ENCODE data around the gene NRG2.

Gene NRG2

DNA sequence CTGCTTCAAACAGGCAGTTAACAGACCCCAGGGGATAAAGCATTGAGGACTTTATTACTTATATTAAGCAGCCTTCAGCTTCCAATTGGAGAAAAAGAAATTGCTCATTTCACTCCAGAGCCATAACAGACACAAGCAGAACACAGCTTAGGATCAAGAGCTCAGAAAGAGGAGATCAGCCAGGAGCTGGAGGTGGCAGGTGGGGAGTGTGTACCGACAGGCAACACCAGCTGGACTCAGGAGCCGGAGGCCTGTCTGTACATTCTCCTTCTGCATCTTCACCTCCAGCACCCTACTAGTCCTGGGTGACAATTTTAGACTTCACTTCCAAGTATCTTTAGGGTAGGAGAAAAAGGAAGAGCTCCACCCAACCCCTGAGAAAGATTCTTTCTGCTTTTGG lies 35.8 kb downstream of the NRG2 start:
- DNase-seq (ENCODE audit: low spot score) = no peak

DNA sequence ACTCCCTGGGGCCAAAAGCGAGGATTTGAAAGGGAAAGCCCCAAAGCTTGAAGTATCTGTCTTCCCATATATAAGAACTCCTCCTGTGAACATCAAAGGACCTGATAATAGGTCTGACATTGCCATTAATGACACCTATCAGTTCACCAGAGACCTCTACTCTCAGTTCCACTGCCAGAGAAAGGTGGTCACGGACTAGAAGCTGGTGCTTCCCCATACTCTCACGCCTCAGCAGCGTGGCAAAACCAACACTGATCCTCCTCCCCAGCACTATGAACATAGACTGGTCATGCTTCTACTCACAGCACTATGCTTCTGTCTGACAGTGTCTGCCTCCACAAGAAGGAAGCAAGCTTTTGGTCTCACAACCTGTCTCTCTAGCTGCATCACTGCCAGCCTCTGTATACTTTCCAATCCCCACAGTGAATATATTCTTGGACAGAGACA lies 37.9 kb downstream of the NRG2 start:
- DNase-seq (ENCODE audit: low spot score) = no peak

DNA sequence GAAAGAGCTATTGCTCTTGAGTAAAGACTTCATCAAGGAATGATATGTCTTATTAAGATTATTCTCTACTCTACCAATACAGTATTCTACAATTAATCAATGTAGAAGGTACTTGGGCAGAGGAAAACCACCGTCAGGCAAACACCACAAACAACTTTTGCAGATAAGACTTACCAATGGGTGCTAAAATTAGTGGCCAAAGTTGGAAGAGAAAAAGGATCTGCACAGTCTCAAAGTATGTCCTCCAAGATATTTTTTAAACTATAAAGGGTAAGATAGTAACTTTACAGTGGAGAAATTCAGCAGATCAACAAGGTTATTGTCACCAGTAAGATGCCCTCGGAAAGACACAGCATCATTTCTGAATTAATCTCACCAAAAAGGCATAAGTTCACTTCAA lies 38.9 kb downstream of the NRG2 start:
- no peak for DNase-seq (ENCODE audit: low spot score)

DNA sequence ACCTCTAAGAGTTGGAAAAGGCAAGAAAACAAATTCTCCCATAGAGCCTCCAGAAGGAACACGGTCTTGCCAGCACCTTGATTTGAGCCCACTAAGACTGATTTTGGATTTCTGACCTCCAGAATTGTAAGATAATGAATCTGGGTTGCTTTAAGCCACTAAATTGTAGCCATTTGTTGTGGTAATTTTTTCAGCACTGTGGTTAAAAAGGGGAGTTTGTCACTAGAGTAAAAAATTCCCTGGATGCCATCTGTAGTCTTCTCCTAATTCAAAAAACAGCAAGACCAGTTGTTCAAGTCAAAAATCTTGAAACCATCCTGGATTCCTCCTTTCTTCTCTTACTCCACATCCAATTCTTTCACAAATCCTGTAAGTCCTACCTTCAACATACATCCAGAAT lies 39.6 kb downstream of the NRG2 start:
- DNase-seq (ENCODE audit: low spot score) = no peak

DNA sequence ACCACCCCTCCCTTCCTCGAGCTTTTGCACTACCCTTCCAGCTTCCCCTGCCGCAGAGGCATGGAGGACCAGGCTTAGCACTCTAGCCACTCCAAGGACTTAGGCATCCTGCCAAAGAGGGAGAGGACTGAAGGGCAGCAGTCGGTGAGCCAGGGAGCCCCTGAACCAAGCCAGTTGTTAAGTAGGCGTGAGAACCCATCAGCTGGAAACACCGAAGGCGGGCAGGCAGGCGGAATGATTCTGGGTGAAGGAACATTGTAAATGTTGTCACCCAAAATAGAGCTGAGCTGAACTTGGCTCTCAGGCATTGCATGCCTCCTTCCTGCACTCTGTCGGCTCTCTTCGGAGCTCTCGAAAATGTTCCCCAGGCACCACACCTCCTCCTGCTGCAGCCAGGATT lies 42.8 kb downstream of the NRG2 start:
- no peak for DNase-seq (ENCODE audit: low spot score)

DNA sequence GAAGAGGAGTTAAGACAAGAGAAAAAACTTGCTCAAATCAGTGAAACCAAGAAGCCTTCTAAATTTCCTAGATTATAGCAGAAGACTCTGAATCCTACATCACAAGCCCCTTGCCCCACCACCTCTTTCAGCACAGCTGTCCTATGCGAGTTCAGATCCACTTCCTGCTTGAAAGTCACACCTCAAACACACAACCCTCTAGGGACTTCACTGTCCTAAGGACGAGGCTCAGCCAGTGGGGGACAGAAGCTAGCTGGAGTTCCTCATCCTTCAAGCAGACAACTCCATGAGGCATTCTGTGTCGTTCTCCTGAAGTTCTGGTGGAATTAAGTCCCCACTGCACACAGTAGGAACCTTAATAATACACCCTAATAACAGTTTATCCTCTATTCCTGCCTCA lies 44.3 kb downstream of the NRG2 start:
- DNase-seq (ENCODE audit: low spot score) = no peak

DNA sequence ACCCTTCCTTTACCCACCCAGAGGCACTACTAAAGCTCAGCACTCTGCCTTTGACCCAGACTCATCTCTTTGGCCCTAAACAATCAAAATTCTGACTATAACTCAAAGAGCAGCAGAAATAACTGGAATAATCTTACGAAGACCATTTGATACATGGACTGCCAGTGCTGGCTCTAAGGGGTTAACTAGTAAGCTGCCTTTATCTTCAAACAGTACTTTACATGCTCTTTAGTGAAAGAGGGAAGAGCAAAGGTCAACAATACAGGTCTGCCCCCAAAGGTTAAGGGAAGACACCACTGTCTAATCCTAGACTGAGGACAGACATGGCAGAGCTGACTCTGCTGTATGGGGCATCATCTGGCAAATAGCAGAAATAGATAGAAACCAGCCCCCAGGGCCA lies 45.8 kb downstream of the NRG2 start:
- DNase-seq (ENCODE audit: low spot score) = no peak

DNA sequence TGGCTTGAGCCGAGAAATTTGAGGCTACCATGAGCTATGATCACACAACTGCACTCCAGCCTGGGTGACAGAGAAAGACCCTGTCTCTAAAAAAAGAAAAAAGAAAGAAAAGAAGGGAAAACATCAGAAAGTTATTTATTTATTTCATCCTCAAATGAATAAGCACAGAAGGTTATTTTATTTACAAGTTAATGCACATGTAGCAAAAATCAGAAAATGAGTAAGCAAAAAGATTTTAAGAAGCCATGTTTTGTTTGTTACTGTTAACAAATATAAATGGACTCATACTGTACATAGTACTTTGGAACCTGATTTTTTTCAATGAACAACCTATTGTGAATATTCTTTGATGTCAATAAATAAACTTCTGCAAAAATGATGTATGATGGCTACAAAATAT lies 47.2 kb downstream of the NRG2 start:
- DNase-seq (ENCODE audit: low spot score) = no peak

DNA sequence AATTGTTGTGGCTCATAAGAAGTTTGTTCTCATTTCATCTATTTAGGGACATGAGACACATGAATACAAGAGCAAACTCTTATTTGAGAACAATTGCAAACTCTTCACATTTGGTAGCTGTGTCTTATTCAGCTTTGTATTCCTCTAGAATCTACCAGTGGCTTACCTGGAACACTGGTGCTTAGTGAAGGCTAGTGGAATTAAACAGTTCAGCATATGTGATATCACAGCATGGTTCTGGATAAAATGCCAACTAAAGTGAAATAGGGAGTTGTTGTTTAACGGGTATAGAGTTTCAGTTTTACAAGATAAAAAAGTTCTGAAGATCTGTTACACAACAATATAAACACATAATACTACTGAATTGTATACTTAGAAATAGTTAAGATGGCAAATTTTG lies 48.9 kb downstream of the NRG2 start:
- DNase-seq (ENCODE audit: low spot score) = no peak

DNA sequence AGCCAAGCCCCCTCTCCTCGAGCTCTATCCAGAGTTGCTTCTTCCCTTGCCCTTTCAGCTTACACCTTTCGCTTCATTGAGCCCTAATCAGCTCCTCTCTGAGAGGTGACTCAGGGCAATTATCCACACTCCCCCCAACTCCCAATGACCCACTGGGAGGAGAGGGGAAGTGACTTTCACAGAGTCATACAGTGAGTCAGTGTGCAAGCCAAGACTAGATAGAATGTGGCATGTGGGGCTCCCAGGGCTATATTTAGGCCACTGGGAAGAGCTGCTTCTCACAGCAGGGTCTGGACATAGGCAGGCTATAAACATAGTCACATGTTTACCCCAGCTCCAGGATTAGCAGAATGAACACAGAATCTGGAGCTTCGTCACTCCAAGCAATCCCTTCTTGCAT lies 57.4 kb downstream of the NRG2 start:
- DNase-seq (ENCODE audit: low spot score) = peak; percentile 80

DNA sequence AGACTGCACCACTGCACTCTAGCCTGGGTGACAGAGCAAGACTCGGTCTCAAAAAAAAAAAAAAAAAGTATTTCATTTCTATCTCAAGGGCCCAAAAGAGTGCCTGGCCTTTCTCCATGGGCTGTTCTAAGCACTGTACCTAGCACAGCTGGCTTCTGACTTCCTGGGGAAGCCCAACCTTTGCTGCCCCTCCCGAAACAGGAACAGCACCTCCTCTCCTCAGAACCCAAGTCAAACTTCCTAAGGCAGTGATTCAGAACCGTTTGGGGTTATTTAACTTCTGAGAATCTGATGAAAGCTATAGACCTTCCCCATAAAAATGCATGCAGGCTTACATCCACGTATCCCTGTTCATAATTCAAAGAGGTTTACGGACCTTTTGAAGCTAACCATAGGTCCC lies 57.8 kb downstream of the NRG2 start:
- no peak for DNase-seq (ENCODE audit: low spot score)

DNA sequence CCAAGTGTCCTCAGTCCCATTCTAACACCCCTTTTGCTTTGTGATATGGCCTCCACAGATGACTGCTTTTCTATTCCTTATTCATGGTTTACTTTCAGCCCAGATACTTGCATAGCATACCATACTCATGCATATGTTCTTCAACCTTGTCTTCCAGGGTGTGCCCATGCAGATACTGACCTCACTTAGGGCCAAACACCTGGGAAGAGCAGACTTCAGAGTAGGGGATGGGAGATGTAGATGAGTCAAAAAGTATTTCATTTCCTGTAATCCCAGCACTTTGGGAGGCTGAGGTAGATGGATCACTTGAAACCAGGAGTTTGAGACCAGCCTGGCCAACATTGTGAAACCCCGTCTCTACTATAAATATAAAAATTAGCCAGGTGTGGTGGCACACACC lies 58.3 kb downstream of the NRG2 start:
- no peak for DNase-seq (ENCODE audit: low spot score)

DNA sequence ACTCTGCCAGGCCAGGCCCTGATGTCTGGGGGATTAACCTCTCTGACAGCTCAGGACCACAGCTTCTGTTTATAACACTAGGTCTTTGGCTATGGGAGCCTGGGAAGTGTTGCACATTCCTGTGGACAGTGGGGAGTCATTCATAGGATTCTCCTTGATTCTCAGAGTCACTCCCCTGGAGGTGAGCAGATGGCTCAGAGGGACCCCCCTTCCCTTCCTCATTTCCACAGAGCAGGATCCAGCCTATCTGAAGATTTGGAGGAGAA lies 60.2 kb downstream of the NRG2 start:
- DNase-seq (ENCODE audit: low spot score) = no peak

DNA sequence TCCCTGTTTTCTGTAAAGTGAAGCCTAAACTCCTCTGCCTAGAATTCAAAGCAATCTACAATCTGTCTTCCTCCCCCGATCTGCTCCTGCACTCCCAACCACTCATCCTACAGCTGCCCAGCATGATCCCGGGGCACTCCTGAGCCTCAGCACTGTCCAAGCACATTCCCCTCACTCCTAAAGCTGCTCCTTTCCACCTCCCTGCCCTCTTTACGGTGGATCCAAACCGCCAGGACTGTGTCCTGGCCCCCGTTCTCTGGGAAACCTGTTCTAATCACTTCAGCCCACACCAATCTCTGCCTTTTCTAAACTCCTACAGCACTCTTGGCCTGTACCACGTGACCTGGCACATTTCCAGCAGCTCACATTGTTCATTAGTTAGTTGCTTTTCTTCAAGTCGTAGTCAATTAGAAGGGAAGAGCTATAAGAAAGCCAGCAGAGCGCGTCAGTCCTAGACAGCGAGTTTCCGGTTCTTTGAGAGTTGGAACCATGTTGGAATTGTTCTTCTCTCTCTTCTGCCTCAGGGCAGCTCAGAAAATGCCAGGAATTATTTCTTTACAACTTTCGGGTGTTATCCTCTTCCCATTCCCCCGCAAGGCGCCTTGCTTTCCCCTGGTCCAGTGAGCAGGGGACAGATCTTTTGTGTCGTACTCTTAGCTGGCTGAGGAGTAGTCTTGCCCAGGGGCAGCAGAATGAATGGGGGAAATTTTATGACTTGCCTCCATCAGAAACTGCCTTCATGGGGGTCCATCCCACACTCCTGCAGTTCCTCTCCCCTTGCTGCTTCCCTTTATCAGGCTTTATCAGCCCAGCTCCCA lies 60.7 kb downstream of the NRG2 start:
- DNase-seq (ENCODE audit: low spot score) = no peak

DNA sequence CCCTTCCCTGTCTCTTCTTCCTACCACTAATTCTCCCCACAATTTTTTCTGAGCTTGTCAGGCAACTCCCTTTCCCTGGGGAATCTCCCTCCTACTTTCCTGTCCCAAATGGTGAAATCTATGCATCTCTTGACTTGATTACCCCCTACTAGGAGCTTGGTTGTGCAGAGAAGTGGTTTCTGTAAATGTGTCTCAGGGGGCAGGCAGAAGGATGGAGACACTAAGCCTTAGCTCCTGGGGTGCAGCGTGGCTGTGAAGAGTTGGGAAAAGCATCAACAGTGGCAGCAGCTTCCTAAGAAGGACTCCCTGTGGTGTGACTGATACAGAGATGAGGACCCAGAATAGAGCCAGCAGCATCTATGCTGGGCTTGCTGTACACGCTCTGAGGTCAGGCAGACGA lies 62.3 kb downstream of the NRG2 start:
- no peak for DNase-seq (ENCODE audit: low spot score)

DNA sequence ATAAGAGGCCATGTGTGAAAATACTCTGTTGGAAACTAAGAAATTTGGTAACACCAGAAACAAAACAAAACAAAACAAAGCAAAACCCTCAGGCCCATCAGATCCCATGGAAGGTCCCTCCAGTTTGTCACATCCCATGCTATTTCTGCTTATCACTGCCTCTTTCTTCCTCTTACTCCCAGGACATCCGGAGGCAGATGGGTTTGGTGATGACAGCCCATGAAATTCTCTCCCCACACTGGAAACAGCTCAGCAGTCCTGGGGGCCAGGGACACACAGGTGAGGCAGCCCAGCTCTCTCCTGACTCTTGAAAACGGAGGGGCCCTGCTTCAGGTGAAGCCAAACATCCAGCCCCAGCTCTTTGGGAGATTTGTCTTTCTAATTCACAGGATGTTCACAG lies 63.2 kb downstream of the NRG2 start:
- DNase-seq (ENCODE audit: low spot score) = no peak

DNA sequence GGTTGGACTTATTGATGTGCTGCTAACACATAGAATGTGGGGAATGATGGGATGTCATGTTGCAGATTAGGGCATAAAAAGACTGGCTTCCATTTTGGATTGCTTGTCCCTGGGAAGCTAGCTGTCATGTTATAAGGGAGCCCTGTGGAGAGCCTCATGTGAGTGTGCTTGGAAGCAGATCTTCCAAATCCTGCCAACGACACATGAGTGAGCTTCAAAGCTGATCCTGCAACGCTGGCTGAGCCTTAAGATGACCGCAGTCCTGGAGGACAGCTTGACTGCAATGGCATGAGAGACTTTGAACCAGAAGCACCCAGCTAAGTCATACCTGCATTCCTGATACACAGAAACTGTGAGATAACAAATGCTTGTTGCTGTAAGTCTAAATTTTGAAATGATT lies 63.6 kb downstream of the NRG2 start:
- DNase-seq (ENCODE audit: low spot score) = no peak

DNA sequence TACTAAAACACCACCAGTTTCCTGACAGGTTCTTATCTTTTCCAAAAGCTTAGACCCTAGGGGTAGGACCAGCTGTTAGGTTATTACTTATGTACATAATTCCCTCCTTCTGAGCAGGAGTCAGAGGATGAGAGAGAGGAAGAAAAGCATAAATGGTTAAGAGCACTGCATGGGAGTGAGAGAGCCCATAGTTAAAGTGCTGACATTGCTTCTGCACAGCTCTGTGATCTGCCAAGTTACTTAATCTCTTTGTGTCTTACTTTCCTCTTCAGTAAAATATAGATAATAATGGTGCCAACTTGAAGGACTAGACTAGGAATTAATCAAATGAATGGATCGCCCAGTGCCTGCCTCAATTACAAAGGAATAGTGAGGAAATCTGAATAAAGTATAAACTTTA lies 66.4 kb downstream of the NRG2 start:
- no peak for DNase-seq (ENCODE audit: low spot score)

DNA sequence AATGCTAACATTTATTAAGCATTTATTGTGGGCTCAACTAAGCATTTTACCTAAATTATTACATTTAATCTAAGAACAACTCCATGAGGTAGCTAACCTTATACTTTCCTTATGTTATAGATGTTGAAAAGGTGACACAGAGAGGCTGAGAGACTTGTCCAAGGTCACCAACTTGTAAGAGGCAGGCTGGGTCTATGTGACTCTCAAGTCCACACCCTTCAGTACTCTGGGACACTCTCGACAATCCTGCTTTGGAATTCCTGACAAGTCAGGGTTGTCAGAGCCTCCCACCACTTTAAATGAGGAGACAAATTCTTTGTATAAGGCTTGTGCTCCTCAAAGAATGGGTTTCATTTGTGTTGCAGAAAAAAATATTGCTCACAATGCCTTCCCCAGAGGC lies 67.2 kb downstream of the NRG2 start:
- DNase-seq (ENCODE audit: low spot score) = no peak

DNA sequence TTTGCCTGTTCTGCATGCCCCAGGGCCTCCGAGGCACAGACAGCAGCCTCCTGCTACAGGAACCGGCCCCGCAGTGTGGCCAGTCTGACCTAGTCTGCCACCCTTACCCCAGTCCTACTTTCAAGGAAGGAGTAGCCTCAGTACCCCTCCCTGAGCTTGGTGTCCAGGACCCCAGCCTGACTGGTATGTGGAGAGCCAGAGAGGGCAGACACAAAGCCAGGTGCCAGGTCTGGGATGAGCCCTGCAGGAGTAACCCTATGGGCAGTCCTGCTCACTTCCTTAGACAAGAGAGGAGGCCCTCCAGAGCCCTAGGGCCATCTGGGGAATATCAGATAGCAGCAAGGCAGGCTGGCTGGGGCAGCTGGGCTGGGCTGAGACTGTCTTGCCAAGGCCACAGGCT lies 67.8 kb downstream of the NRG2 start:
- DNase-seq (ENCODE audit: low spot score) = no peak

DNA sequence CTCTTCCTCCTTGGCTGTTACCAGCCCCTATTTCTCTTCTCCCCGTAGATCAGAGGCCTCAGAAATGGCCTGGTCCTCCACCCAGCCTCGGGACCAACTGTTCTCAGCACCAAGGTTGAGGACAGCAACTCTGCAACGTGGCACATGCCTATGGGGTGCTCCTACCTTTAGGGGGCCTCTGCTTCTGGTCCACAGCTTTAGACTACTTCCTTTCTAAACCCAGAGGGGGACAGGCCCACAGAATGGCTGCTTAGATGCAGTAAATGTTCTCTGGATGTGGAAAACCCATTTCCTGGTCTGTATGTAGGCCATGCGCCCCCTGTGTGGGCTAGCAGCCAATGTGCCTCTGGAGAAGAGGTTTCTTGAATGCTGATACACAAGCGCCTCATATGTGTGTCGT lies 68.4 kb downstream of the NRG2 start:
- DNase-seq (ENCODE audit: low spot score) = no peak

DNA sequence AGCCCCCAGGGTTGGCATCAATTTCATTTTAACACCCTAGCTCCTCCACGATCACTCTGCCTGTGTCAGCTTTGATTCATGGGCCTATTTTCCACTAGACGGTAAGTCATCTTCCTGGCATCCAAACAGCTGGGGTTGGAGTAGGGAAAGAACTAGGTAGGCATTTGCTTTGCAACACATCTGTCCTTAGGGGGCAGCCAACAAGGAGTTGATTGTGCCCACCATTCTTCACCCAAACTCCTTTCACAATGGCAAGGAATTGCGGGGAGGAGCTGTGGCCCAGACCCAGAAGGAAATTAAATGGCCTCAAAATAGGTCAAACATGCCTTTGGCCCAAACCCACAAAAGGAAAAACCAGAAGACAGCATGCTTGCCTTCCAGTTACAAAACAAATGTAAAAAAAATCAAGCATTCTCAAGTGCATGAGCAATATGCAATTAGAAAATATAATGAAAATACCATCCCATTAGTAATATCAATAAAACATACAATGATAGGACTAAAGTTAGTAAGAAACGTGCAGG lies 71.8 kb downstream of the NRG2 start:
- DNase-seq (ENCODE audit: low spot score) = no peak

DNA sequence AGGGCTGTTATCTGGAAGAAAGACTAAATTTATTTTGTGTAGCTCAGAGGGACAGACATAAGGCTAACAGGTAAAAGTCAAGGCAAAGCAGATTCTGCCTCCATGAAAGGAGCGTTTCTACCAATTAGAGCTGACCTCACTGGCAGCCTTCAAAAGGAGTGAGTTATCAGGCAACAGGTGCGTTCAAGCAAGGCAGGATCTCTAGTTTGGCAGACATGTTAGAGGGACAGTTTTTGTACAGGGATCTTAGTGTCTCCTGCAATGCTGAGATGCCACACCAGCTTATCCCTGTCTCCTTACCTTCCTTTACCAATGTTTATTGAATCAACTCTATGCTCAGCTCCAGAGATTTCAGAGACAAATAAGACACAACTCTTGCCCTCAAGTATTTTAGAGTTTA lies 73.8 kb downstream of the NRG2 start:
- DNase-seq (ENCODE audit: low spot score) = no peak

DNA sequence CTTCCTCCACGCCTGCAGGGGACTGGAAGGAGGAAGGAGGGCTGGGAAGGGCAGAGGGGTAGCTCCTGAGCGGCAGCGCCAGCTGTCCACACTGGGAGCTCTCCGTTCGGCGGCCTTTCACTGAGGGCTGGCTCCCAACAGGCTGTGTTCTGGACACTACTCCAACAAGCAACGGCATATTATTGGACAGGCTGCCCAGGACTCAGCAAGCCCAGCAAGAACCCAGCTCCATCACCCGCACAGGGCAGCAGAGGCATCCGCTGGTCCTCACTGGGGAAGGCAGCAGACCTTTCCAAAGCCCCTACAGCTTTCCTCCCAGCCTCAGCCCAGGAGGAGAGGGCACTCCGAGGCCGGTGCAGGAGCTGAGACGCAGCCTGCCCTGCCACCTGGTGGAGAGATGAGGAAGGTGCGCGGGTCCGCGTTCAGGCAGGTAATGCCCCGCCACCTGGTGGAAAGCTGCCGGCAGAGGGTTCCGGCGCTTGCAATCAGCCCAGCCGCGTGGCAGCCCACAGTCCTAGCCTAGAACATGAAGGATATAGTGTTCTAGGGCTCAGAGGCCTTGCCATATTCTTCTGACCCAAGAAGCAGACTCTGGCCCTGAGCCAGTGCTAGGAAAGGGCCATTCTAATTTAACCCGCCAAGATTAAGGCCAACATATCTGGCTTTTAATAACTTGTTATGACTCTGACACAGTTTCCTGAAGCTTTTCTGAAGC lies 74.4 kb downstream of the NRG2 start:
- peak; percentile 80 for DNase-seq (ENCODE audit: low spot score)

Measured in AG08396 (cell line).